HEK293 (cell line): ENCODE results near the gene MRPS6.

ENCODE experiments used
- CTCF ChIA-PET: fragments of 350-600 bp; formaldehyde crosslinking; extraction: SDS; loops from one replicate; lab custom pipeline; 2021; ENCODE audit warnings: antibody characterized with exemption; lab: Yijun Ruan, JAX
- POLR2A ChIA-PET: fragments of 300-600 bp; formaldehyde crosslinking; extraction: SDS; loops from one replicate; lab custom pipeline; 2020; ENCODE audit warnings: antibody characterized with exemption, inconsistent platforms; lab: Yijun Ruan, JAX
- H3K27ac ChIP-seq: fragments of 200-500 bp; sonication (Bioruptor generic); 2 replicates; pipeline ENCODE4 v1.5.1; 2014; ENCODE audit warnings: low read depth, low read length, control low read depth, inconsistent platforms; ENCODE audit errors: extremely low read depth
- H3K36me3 ChIP-seq, 2 experiments: fragments of 200-500 bp in 1 of 2; sonication (Bioruptor generic) in 1 of 2; 1 replicate in 1 of 2; 2 replicates in 1 of 2; pipeline ENCODE4 v1.5.1; 2014 to 2017; ENCODE audit warnings: inconsistent platforms in 2 of 2, low read length in 2 of 2; ENCODE audit not compliant: control insufficient read depth in 2 of 2, insufficient read depth in 1 of 2
- H3K4me1 ChIP-seq: fragments of 200-500 bp; sonication (Bioruptor generic); 2 replicates; pipeline ENCODE4 v1.5.1; 2014; ENCODE audit warnings: mild to moderate bottlenecking, low read length, inconsistent platforms; ENCODE audit not compliant: control insufficient read depth, insufficient read depth
- H3K4me3 ChIP-seq: 2 replicates; pipeline ENCODE4 v1.5.1; 2011; ENCODE audit warnings: low read depth, mild to moderate bottlenecking, control low read depth, low read length, moderate library complexity
- H3K9me3 ChIP-seq: fragments of 200-500 bp; sonication (Bioruptor generic); 2 replicates; pipeline ENCODE4 v1.5.1; 2014; ENCODE audit warnings: low read depth, low read length, inconsistent platforms; ENCODE audit not compliant: control insufficient read depth, insufficient read depth
- GFI1B ChIP-seq: fragments of 450-650 bp; formaldehyde crosslinking; IDR thresholded peaks from 2 replicates; pipeline ENCODE4 v1.5.1; 2016; ENCODE audit warnings: missing biosample characterization, missing genetic modification characterization
- GLI4 ChIP-seq: fragments of 450-650 bp; formaldehyde crosslinking; IDR thresholded peaks from 2 replicates; pipeline ENCODE4 v1.5.1; 2016; ENCODE audit warnings: missing biosample characterization, missing genetic modification characterization
- IKZF3 ChIP-seq: fragments of 450-650 bp; IDR thresholded peaks from 2 replicates; pipeline ENCODE4 v1.5.0; 2018; ENCODE audit warnings: missing biosample characterization, mild to moderate bottlenecking, missing genetic modification characterization, moderate library complexity
- KLF1 ChIP-seq: fragments of 450-650 bp; formaldehyde crosslinking; IDR thresholded peaks from 2 replicates; pipeline ENCODE4 v1.5.1; 2016; ENCODE audit warnings: missing biosample characterization, missing genetic modification characterization
- OSR2 ChIP-seq: fragments of 450-650 bp; formaldehyde crosslinking; IDR thresholded peaks from 2 replicates; pipeline ENCODE4 v1.5.1; 2016; ENCODE audit warnings: missing biosample characterization, missing genetic modification characterization
- WT1 ChIP-seq: fragments of 450-650 bp; formaldehyde crosslinking; IDR thresholded peaks from 2 replicates; pipeline ENCODE4 v1.5.1; 2016; ENCODE audit warnings: missing biosample characterization, missing genetic modification characterization
- YY2 ChIP-seq: fragments of 450-650 bp; formaldehyde crosslinking; IDR thresholded peaks from 2 replicates; pipeline ENCODE4 v1.5.1; 2016; ENCODE audit warnings: missing biosample characterization, missing genetic modification characterization
- ZNF10 ChIP-seq: fragments of 450-650 bp; formaldehyde crosslinking; IDR thresholded peaks from 2 replicates; pipeline ENCODE4 v1.5.1; 2017; ENCODE audit warnings: missing biosample characterization, missing genetic modification characterization
- ZNF121 ChIP-seq: fragments of 450-650 bp; formaldehyde crosslinking; IDR thresholded peaks from 2 replicates; pipeline ENCODE4 v1.5.1; 2016; ENCODE audit warnings: missing biosample characterization, missing genetic modification characterization
- ZNF157 ChIP-seq: fragments of 450-650 bp; formaldehyde crosslinking; IDR thresholded peaks from 2 replicates; pipeline ENCODE4 v1.5.1; 2016; ENCODE audit warnings: missing biosample characterization, missing genetic modification characterization
- ZNF16 ChIP-seq: fragments of 450-650 bp; formaldehyde crosslinking; IDR thresholded peaks from 2 replicates; pipeline ENCODE4 v1.5.1; 2016; ENCODE audit warnings: low read depth, missing biosample characterization, missing genetic modification characterization
- ZNF221 ChIP-seq: fragments of 450-650 bp; formaldehyde crosslinking; IDR thresholded peaks from 2 replicates; pipeline ENCODE4 v1.5.1; 2017; ENCODE audit warnings: missing biosample characterization, missing genetic modification characterization, borderline replicate concordance
- ZNF37A ChIP-seq: fragments of 450-650 bp; IDR thresholded peaks from 2 replicates; pipeline ENCODE4 v1.5.1; 2018; ENCODE audit warnings: missing biosample characterization, missing genetic modification characterization
- ZNF398 ChIP-seq: fragments of 450-650 bp; formaldehyde crosslinking; IDR thresholded peaks from 2 replicates; pipeline ENCODE4 v1.5.1; 2017; ENCODE audit warnings: missing biosample characterization, missing genetic modification characterization
- ZNF449 ChIP-seq: fragments of 450-650 bp; formaldehyde crosslinking; IDR thresholded peaks from 2 replicates; pipeline ENCODE4 v1.5.1; 2017; ENCODE audit warnings: missing biosample characterization, mild to moderate bottlenecking, missing genetic modification characterization, moderate library complexity
- ZNF529 ChIP-seq: fragments of 450-650 bp; formaldehyde crosslinking; IDR thresholded peaks from 2 replicates; pipeline ENCODE4 v1.5.1; 2017; ENCODE audit warnings: missing genetic modification characterization, missing biosample characterization; ENCODE audit not compliant: insufficient replicate concordance
- ZNF704 ChIP-seq: fragments of 450-650 bp; formaldehyde crosslinking; IDR thresholded peaks from 2 replicates; pipeline ENCODE4 v1.5.1; 2016; ENCODE audit warnings: missing biosample characterization, missing genetic modification characterization
- ZSCAN16 ChIP-seq: fragments of 450-650 bp; formaldehyde crosslinking; IDR thresholded peaks from 2 replicates; pipeline ENCODE4 v1.5.1; 2016; ENCODE audit warnings: missing biosample characterization, missing genetic modification characterization
- TF ChIP-seq, protein P1 (sequence below): fragments of 450-650 bp; formaldehyde crosslinking; IDR thresholded peaks from 2 replicates; pipeline ENCODE4 v1.5.1; 2016; ENCODE audit warnings: missing biosample characterization, missing genetic modification characterization
- TF ChIP-seq, protein P2 (sequence below): fragments of 450-650 bp; IDR thresholded peaks from 2 replicates; pipeline ENCODE4 v1.5.1; 2018; ENCODE audit warnings: missing biosample characterization, mild to moderate bottlenecking, missing genetic modification characterization

The MRPS6 gene

GRCh38 chr21:34128124-34128523, 54.7 kb downstream of the MRPS6 start (continued):
- no peak for TF ChIP-seq ZSCAN16 (tag by site-specific recombination)
- no peak for TF ChIP-seq ZNF16 (tag by site-specific recombination)
- TF ChIP-seq, protein P1, sequence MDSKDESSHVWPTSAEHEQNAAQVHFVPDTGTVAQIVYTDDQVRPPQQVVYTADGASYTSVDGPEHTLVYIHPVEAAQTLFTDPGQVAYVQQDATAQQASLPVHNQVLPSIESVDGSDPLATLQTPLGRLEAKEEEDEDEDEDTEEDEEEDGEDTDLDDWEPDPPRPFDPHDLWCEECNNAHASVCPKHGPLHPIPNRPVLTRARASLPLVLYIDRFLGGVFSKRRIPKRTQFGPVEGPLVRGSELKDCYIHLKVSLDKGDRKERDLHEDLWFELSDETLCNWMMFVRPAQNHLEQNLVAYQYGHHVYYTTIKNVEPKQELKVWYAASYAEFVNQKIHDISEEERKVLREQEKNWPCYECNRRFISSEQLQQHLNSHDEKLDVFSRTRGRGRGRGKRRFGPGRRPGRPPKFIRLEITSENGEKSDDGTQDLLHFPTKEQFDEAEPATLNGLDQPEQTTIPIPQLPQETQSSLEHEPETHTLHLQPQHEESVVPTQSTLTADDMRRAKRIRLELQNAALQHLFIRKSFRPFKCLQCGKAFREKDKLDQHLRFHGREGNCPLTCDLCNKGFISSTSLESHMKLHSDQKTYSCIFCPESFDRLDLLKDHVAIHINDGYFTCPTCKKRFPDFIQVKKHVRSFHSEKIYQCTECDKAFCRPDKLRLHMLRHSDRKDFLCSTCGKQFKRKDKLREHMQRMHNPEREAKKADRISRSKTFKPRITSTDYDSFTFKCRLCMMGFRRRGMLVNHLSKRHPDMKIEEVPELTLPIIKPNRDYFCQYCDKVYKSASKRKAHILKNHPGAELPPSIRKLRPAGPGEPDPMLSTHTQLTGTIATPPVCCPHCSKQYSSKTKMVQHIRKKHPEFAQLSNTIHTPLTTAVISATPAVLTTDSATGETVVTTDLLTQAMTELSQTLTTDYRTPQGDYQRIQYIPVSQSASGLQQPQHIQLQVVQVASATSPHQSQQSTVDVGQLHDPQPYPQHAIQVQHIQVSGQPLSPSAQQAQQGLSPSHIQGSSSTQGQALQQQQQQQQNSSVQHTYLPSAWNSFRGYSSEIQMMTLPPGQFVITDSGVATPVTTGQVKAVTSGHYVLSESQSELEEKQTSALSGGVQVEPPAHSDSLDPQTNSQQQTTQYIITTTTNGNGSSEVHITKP (tag by site-specific recombination): no peak
- TF ChIP-seq OSR2: 0 out of 2 replicates have a peak, but pooled peaks have one; percentile 21
- no peak for TF ChIP-seq ZNF529 (tag by site-specific recombination)
- no peak for TF ChIP-seq GFI1B (tag by site-specific recombination)
- TF ChIP-seq, protein P2, sequence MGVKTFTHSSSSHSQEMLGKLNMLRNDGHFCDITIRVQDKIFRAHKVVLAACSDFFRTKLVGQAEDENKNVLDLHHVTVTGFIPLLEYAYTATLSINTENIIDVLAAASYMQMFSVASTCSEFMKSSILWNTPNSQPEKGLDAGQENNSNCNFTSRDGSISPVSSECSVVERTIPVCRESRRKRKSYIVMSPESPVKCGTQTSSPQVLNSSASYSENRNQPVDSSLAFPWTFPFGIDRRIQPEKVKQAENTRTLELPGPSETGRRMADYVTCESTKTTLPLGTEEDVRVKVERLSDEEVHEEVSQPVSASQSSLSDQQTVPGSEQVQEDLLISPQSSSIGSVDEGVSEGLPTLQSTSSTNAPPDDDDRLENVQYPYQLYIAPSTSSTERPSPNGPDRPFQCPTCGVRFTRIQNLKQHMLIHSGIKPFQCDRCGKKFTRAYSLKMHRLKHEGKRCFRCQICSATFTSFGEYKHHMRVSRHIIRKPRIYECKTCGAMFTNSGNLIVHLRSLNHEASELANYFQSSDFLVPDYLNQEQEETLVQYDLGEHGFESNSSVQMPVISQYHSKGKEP (tag by site-specific recombination): no peak
- no peak for TF ChIP-seq GLI4 (tag by site-specific recombination)
- TF ChIP-seq YY2 (tag by site-specific recombination): no peak
- TF ChIP-seq ZNF221: no peak
- TF ChIP-seq ZNF449 (tag by site-specific recombination): no peak
- TF ChIP-seq ZNF398 (tag by site-specific recombination): peak; percentile 53; the same call in 1 of the 2 replicates
- TF ChIP-seq WT1 (tag by site-specific recombination): peak; percentile 63
- TF ChIP-seq ZNF121: no peak
- no peak for TF ChIP-seq IKZF3

GRCh38 chr21:34128674-34129038, 55.3 kb downstream of the MRPS6 start:
- Histone ChIP-seq H3K4me1 (peaks cover 26% of the 10 kb centered on the region), H3K27ac (peak overlapping the region; percentile 20; the same call in 1 of the 2 replicates), H3K36me3 (peaks cover 0 to 10% of the 10 kb centered on the region in 2 experiments; a peak in 1 of 3 replicates), H3K4me3 (no peak overlapping the region), H3K9me3 (no peaks in the 10 kb centered on the region)
- TF ChIP-seq ZNF157 (tag by site-specific recombination) (no peak), ZNF37A (no peak), ZNF704 (no peak), ZNF10 (tag by site-specific recombination) (peak; percentile 93), KLF1 (0 out of 2 replicates have a peak, but pooled peaks have one; percentile 30), ZNF121 (no peak)
- ChIA-PET POLR2A (no interaction called here), CTCF (interaction anchor here (0.7 to 2.9 kb wide), 9 partner anchors 8 to 239 kb away, joined by 3 to 12 read pairs (median 3); no protein-coding TSS in a partner anchor)
